ENCODE data around the gene AKTIP. TPM values are rescaled to one million over a fixed set of nuclear protein-coding genes. Genes with fewer than 3 reads are reported as not detected.

The AKTIP gene
- total RNA-seq, 1 experiment from 2014 or later: 23.5 TPM

DNA sequence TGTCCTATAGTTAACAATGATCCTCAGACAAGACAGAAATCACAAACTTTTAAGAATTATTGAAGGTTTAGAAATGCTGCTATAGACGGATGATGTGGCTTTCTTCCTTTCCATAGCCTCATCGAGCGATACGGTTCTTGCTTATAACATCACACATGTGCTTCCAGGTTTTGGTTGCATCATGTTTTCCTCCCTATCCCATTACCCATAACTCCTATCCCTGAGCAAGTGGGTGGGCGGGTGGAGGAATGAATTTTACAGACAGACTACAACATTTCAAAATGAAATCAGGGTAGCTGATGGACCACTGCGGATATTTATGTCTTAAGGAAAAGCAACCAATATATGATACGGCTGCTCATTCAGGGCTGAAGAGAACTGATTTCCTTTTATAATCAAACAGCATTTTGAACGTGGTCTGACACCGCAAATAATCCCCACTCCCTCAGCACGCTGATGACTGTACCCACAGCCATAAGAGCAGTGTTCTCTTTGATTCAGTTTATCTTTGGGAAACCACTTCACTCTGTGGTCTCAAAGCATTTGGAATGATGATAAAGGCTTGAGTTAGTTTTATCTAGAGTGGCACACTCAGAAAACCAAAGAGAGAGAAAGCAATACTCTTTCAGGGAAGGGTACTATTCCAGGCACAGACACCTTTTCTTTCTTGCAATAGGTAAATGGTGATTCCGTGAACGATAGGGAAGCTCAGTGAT lies 4.6 kb upstream of the AKTIP start:
- Histone ChIP-seq H3K27ac (ENCODE audit: low read depth, low read length) (no peak overlapping the region), H3K4me2 (ENCODE audit: low read length) (no peak overlapping the region), H3K4me3 (replicated peaks in 1 of 2; ENCODE audit: low read depth in 1 of 2, low read length in 2 of 2) (no peak overlapping the region), H3K79me2 (ENCODE audit: insufficient read depth, low read length) (no peaks in the 10 kb centered on the region), H3K4me1 (ENCODE audit: control insufficient read depth in 1 of 2, insufficient read depth in 2 of 2, low read length in 2 of 2) (peaks cover 11 to 26% of the 10 kb centered on the region in 2 experiments; a peak in 3 of 4 replicates), H3K36me3 (ENCODE audit: control insufficient read depth in 1 of 2, insufficient read depth in 2 of 2, low read length in 2 of 2) (no peaks in the 10 kb centered on the region), H3K9me3 (ENCODE audit: control insufficient read depth in 1 of 2, insufficient read depth in 1 of 2, low read depth in 1 of 2, low read length in 2 of 2) (no peaks in the 10 kb centered on the region), H3K27me3 (ENCODE audit: insufficient read depth, low read length) (no peaks in the 10 kb centered on the region), H4K20me1 (ENCODE audit: insufficient read depth) (no peaks in the 10 kb centered on the region), H3K9ac (ENCODE audit: low read length) (no peak overlapping the region), H2AFZ (ENCODE audit: low read depth, low read length, poor library complexity, severe bottlenecking) (no peak overlapping the region), H3K9me2 (ENCODE audit: insufficient read depth) (no peaks in the 10 kb centered on the region)
- TF ChIP-seq TCF7L2 (IDR thresholded peaks at IDR 0.05; ENCODE audit: borderline replicate concordance, extremely low read depth, insufficient read depth, insufficient read length) (no peak), SP1 (IDR thresholded peaks at IDR 0.05; ENCODE audit: low read depth) (no peak), EZH2 (IDR thresholded peaks at IDR 0.05) (no peak), SIN3A (IDR thresholded peaks at IDR 0.05; ENCODE audit: low read depth) (no peak), CBX3 (IDR thresholded peaks at IDR 0.05; ENCODE audit: low read depth) (no peak), CEBPB (IDR thresholded peaks at IDR 0.05; ENCODE audit: low read depth) (no peak), YY1 (IDR thresholded peaks at IDR 0.05; ENCODE audit: extremely low read depth, insufficient replicate concordance, low read depth, low read length) (no peak), JUND (IDR thresholded peaks at IDR 0.05) (no peak)
- TF ChIP-seq, protein P1, sequence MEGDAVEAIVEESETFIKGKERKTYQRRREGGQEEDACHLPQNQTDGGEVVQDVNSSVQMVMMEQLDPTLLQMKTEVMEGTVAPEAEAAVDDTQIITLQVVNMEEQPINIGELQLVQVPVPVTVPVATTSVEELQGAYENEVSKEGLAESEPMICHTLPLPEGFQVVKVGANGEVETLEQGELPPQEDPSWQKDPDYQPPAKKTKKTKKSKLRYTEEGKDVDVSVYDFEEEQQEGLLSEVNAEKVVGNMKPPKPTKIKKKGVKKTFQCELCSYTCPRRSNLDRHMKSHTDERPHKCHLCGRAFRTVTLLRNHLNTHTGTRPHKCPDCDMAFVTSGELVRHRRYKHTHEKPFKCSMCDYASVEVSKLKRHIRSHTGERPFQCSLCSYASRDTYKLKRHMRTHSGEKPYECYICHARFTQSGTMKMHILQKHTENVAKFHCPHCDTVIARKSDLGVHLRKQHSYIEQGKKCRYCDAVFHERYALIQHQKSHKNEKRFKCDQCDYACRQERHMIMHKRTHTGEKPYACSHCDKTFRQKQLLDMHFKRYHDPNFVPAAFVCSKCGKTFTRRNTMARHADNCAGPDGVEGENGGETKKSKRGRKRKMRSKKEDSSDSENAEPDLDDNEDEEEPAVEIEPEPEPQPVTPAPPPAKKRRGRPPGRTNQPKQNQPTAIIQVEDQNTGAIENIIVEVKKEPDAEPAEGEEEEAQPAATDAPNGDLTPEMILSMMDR (IDR thresholded peaks at IDR 0.05 in 2 of 3, conservative IDR thresholded peaks at IDR 0.05 in 1 of 3; ENCODE audit: borderline replicate concordance in 1 of 3, insufficient read depth in 1 of 3, low read depth in 2 of 3, low read length in 2 of 3): no peak
- TF ChIP-seq, protein P2, sequence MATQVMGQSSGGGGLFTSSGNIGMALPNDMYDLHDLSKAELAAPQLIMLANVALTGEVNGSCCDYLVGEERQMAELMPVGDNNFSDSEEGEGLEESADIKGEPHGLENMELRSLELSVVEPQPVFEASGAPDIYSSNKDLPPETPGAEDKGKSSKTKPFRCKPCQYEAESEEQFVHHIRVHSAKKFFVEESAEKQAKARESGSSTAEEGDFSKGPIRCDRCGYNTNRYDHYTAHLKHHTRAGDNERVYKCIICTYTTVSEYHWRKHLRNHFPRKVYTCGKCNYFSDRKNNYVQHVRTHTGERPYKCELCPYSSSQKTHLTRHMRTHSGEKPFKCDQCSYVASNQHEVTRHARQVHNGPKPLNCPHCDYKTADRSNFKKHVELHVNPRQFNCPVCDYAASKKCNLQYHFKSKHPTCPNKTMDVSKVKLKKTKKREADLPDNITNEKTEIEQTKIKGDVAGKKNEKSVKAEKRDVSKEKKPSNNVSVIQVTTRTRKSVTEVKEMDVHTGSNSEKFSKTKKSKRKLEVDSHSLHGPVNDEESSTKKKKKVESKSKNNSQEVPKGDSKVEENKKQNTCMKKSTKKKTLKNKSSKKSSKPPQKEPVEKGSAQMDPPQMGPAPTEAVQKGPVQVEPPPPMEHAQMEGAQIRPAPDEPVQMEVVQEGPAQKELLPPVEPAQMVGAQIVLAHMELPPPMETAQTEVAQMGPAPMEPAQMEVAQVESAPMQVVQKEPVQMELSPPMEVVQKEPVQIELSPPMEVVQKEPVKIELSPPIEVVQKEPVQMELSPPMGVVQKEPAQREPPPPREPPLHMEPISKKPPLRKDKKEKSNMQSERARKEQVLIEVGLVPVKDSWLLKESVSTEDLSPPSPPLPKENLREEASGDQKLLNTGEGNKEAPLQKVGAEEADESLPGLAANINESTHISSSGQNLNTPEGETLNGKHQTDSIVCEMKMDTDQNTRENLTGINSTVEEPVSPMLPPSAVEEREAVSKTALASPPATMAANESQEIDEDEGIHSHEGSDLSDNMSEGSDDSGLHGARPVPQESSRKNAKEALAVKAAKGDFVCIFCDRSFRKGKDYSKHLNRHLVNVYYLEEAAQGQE (IDR thresholded peaks at IDR 0.05; ENCODE audit: low read depth): no peak
- ATAC-seq (no peak), DNase-seq (ENCODE audit: low read depth, low spot score) (no peak)
- POLR2A ChIA-PET: no interaction called here
- intact Hi-C loops (cut with micrococcal nuclease): no loop called here
- RAD21 ChIA-PET (ENCODE audit: low non-redundant PET in 1 of 2, low total read pairs in 2 of 2, uncharacterized antibody in 2 of 2, unreplicated experiment in 2 of 2): no interaction called here
- CTCF ChIA-PET: no interaction called here
- BruUV-seq (replicated peaks): no TSS peak
